Natural killer cell treated with Interleukin-12 subunit alpha and Interleukin-12 subunit beta and Interleukin-15 and Interleukin-18, amount 100 ng/mL, for 72 hours (primary cell): ENCODE results near the gene JAKMIP2. TPM values are rescaled to one million over a fixed set of nuclear protein-coding genes. Genes with fewer than 3 reads are reported as not detected.
"Not testable (repeated sequence)": the region's sequence is repeated elsewhere in the genome, so short reads cannot be mapped to it uniquely, and the experiment has no call there.

Source experiments
- ATAC-seq, 2 donors: fragments of 150-1000 bp; cut with Tn5 transposase in 1 of 2; sonication (Bioruptor Pico), chemical (Tn5 transposase) in 1 of 2; 2 replicates each; pipeline ENCODE4 v1.10.0; 2021
- DNase-seq: peaks from one replicate; pipeline ENCODE4 v3.0.0; 2022; ENCODE audit warnings: low spot score
- H3K27ac Mint-ChIP-seq, 2 donors: 1 replicate in 1 of 2; 2 replicates in 1 of 2; pipeline ENCODE4 v1.8.0; 2022; ENCODE audit warnings: mixed read lengths in 2 of 2, mild to moderate bottlenecking in 1 of 2, moderate library complexity in 1 of 2
- H3K27me3 Mint-ChIP-seq, 2 donors: 1 replicate in 1 of 2; 2 replicates in 1 of 2; pipeline ENCODE4 v1.8.0; 2022; ENCODE audit warnings: mixed read lengths in 2 of 2
- H3K36me3 Mint-ChIP-seq: one replicate; pipeline ENCODE4 v1.8.0; 2022; ENCODE audit warnings: mixed read lengths
- H3K4me1 Mint-ChIP-seq, 2 donors: 1 replicate in 1 of 2; 2 replicates in 1 of 2; pipeline ENCODE4 v1.8.0; 2022; ENCODE audit warnings: low read depth in 2 of 2, mixed read lengths in 2 of 2, mild to moderate bottlenecking in 1 of 2
- H3K4me3 Mint-ChIP-seq: one replicate; pipeline ENCODE4 v1.8.0; 2022; ENCODE audit warnings: mixed read lengths
- H3K9me3 Mint-ChIP-seq: 2 replicates; pipeline ENCODE4 v1.8.0; 2022; ENCODE audit warnings: mixed read lengths
- total RNA-seq, 2 donors: library from RNA; stranded (reverse); gene quantifications; one replicate each; pipeline ENCODE4 v1.2.3, GENCODE V29; 2022

Gene JAKMIP2
- total RNA-seq, 2 donors from 2014 or later, result 5.5 to 6.8 TPM

DNA sequence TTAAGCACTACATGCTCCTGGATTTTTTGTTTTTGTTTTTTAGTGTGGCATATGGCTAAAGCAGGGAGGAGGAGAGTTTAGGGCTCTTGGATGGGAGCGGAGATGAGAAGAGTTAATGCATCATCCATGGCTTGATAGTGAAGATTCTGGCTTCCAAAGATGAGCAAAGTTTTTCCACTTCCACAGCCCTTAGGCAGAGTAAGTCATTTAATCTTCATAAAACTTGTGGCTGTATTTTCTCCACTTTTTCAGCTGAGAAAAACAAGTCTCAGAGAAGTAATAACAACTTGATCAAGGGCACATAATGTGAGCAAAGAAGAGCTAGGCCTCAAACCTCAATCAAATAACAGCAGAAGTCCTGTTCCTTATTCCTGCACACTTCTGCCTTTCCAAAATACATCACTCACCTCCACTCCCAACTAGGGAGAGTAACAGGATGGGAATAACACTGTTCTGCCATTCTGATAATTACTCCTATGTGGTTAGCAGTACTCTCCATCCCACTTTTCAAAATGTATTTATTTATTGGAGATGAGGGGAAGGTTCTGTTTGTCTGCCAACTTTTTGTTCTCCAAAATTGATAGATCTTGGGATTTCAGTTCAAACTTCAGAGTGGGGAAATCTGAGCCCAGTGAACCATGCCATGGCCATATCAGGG lies 218.9 kb downstream of the JAKMIP2 start:
- Mint-ChIP-seq H3K27ac (no peak overlapping the region), H3K4me1 (no peaks in the 10 kb centered on the region), H3K27me3 (peaks cover 3 to 18% of the 10 kb centered on the region in 2 donors), H3K4me3 (no peak overlapping the region), H3K36me3 (no peaks in the 10 kb centered on the region), H3K9me3 (no peaks in the 10 kb centered on the region)
- DNase-seq, result no peak
- ATAC-seq, result no peak

DNA sequence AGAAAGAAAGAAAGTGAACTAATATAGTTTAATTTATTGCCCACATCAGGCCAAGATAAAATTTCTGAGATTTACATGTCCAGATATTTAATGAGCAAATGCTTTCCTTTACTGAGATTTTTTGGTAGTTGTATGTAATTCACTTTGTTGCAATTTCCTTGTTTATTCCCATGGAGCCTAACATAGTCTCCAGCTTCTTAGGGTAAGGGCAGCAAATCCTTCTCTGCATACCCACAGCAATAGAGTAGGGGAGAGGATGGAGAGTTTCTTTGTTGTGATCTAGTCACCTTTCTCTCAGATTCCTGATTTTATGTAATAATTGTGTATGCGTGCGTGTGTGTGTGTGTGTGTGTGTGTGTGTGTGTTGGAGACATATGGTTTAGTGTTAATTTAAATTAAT lies 221.1 kb downstream of the JAKMIP2 start:
- no peak for ATAC-seq
- Mint-ChIP-seq H3K4me3 (no peak overlapping the region), H3K27ac (no peak overlapping the region), H3K4me1 (no peaks in the 10 kb centered on the region), H3K27me3 (peaks cover 3 to 25% of the 10 kb centered on the region in 2 donors), H3K36me3 (no peaks in the 10 kb centered on the region), H3K9me3 (no peaks in the 10 kb centered on the region)
- no peak for DNase-seq

- ATAC-seq (no peak), DNase-seq (no peak)
- H3K4me3 Mint-ChIP-seq, result no peak overlapping the region
- H3K27ac Mint-ChIP-seq, result no peak overlapping the region
- no peaks in the 10 kb centered on the region for H3K4me1 Mint-ChIP-seq
- peaks cover 3 to 25% of the 10 kb centered on the region in 2 donors for H3K27me3 Mint-ChIP-seq
- no peaks in the 10 kb centered on the region for H3K36me3 Mint-ChIP-seq
- no peaks in the 10 kb centered on the region for H3K9me3 Mint-ChIP-seq
Measured at GRCh38 chr5:147560718-147561331, 221.7 kb downstream of the JAKMIP2 start.

DNA sequence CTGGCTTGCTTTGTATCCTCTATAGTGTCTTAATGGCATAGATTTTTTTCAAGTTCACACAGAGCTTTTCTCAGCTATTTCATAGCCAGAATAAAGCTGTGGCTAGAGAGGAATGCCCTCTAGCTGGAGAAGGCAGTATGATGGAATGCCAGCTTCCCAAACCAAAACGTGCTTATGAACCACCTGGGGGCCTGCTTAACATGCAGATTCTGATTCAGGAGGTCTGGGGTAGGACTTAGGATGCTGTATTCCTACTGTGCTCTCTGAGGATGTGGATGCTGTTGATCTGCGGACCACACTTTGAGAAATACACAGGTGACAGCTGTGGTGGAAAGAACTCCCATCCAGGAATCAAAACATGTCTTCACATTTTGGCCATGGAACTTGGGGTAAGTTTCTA lies 222.8 kb downstream of the JAKMIP2 start:
- Mint-ChIP-seq H3K4me3 (no peak overlapping the region), H3K9me3 (no peaks in the 10 kb centered on the region), H3K4me1 (no peaks in the 10 kb centered on the region), H3K27ac (no peak overlapping the region), H3K27me3 (peaks cover 6 to 31% of the 10 kb centered on the region in 2 donors), H3K36me3 (no peaks in the 10 kb centered on the region)
- no peak for DNase-seq
- ATAC-seq, result no peak

DNA sequence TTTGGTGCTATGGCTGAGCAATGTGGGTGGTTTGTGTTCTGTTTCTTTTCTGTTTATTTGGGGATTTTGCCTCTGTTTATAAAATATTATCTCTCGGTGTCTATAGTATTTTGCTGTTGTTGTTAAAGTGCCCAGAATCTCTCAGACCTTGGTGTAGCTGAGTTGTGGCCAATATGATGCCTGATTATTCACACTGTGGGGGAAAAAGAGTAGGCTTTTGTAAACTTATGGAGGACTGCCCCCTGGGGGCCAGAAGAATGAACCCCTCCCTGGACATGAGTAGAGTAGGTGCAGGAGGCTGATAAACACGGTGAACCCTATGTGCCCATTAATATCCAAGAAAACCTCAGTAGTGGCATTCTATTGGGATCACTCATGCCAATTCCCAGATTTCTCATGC lies 223.7 kb downstream of the JAKMIP2 start:
- Mint-ChIP-seq H3K27me3 (peaks cover 6 to 36% of the 10 kb centered on the region in 2 donors), H3K27ac (no peak overlapping the region), H3K9me3 (no peaks in the 10 kb centered on the region), H3K4me3 (no peak overlapping the region), H3K4me1 (no peaks in the 10 kb centered on the region), H3K36me3 (no peaks in the 10 kb centered on the region)
- ATAC-seq, result no peak
- no peak for DNase-seq

GRCh38 chr5:147557876-147558745 lies 224.4 kb downstream of the JAKMIP2 start:
- DNase-seq (no peak), ATAC-seq (no peak)
- Mint-ChIP-seq H3K4me1 (no peaks in the 10 kb centered on the region), H3K9me3 (no peaks in the 10 kb centered on the region), H3K27me3 (peaks cover 6 to 40% of the 10 kb centered on the region in 2 donors), H3K4me3 (no peak overlapping the region), H3K36me3 (no peaks in the 10 kb centered on the region), H3K27ac (no peak overlapping the region)

GRCh38 chr5:147555176-147555575 lies 227.4 kb downstream of the JAKMIP2 start:
- no peaks in the 10 kb centered on the region for H3K9me3 Mint-ChIP-seq
- ATAC-seq, result no peak
- no peak overlapping the region for H3K4me3 Mint-ChIP-seq

GRCh38 chr5:147554261-147554817 lies 228.2 kb downstream of the JAKMIP2 start:
- DNase-seq (no peak), ATAC-seq (no peak)
- H3K4me3 Mint-ChIP-seq, result no peak overlapping the region
- H3K27me3 Mint-ChIP-seq, result peaks cover 7 to 47% of the 10 kb centered on the region in 2 donors
- H3K36me3 Mint-ChIP-seq, result no peaks in the 10 kb centered on the region
- no peaks in the 10 kb centered on the region for H3K4me1 Mint-ChIP-seq
- no peak overlapping the region for H3K27ac Mint-ChIP-seq
- H3K9me3 Mint-ChIP-seq, result no peaks in the 10 kb centered on the region

More at GRCh38 chr5:147555176-147555575, 227.4 kb downstream of the JAKMIP2 start:
- no peaks in the 10 kb centered on the region for H3K36me3 Mint-ChIP-seq
- DNase-seq, result no peak
- no peak overlapping the region for H3K27ac Mint-ChIP-seq
- peaks cover 3 to 39% of the 10 kb centered on the region in 2 donors for H3K27me3 Mint-ChIP-seq
- no peaks in the 10 kb centered on the region for H3K4me1 Mint-ChIP-seq

DNA sequence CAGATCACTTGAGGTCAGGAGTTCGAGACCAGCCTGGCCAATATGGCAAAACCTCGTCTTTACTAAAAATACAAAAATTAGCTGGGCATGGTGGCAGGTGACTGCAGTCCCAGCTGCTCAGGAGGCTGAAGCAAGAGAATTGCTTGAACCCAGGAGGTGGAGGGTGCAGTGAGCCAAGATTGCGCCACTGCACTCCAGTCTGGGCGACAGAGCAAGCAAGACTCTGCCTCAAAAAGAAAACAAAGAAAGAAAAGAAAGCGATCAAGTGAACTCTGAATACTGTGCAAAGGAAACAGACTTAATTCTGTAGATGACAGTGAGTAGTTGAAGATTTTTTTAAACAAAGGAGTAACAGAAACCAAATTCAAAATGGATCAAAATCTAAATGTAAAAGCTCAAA lies 228.7 kb downstream of the JAKMIP2 start:
- H3K9me3 Mint-ChIP-seq, H3K36me3 Mint-ChIP-seq, H3K4me1 Mint-ChIP-seq, ATAC-seq, H3K27ac Mint-ChIP-seq, H3K4me3 Mint-ChIP-seq, DNase-seq: not testable (repeated sequence)
- peaks cover 7 to 47% of the 10 kb centered on the region in 2 donors for H3K27me3 Mint-ChIP-seq

DNA sequence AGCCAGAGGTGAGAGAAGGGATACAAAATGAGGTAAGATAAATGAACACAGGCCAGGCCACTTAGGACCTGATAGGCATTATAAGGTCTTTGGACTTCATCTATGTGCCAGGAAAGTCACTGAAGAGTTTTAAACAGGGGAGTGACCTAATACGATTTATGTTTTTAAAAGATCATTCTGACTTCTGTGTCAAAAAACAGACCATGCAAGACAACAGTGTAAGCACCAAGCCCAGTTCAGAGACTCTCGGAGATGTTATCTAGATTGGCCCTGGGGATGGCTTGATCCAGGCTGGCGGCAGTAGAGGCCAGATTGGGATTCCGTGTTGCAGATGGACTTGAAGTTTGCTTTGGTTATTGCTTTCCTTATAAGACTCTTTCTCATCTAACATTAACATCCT lies 229.6 kb downstream of the JAKMIP2 start:
- no peak for DNase-seq
- Mint-ChIP-seq H3K27me3 (peaks cover 7 to 47% of the 10 kb centered on the region in 2 donors), H3K4me3 (no peak overlapping the region), H3K36me3 (no peaks in the 10 kb centered on the region), H3K9me3 (no peaks in the 10 kb centered on the region), H3K27ac (no peak overlapping the region), H3K4me1 (no peaks in the 10 kb centered on the region)
- no peak for ATAC-seq

DNA sequence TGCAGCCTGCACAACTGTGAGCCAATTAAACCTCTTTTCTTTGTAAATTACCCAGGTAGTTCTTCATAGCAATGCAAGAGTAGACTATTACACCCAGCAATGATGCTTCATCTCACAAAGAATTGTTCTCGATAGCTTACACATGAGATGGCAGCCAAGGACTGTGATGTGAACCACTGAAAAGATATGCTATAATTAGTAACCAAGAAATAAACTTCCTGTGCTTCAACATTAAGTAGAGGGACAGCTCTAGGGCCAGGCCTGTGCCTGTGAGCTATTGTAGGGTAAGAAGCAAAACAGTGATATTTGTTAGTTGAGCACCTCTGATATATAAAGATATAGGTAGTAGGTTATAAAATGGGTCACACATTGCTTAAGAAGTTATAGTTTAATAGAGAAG lies 230.9 kb downstream of the JAKMIP2 start:
- Mint-ChIP-seq H3K9me3 (no peaks in the 10 kb centered on the region), H3K27me3 (peaks cover 7 to 46% of the 10 kb centered on the region in 2 donors), H3K4me1 (no peaks in the 10 kb centered on the region), H3K36me3 (no peaks in the 10 kb centered on the region), H3K27ac (no peak overlapping the region), H3K4me3 (no peak overlapping the region)
- DNase-seq, result no peak
- ATAC-seq, result no peak

GRCh38 chr5:147547730-147548129 lies 234.8 kb downstream of the JAKMIP2 start:
- no peak overlapping the region for H3K27ac Mint-ChIP-seq
- no peaks in the 10 kb centered on the region for H3K4me1 Mint-ChIP-seq
- H3K9me3 Mint-ChIP-seq, result no peaks in the 10 kb centered on the region
- peaks cover 9 to 44% of the 10 kb centered on the region in 2 donors for H3K27me3 Mint-ChIP-seq
- H3K4me3 Mint-ChIP-seq, result no peak overlapping the region
- no peaks in the 10 kb centered on the region for H3K36me3 Mint-ChIP-seq
- no peak for ATAC-seq
- DNase-seq, result no peak

GRCh38 chr5:147544556-147544955 lies 238.0 kb downstream of the JAKMIP2 start:
- Mint-ChIP-seq H3K4me3 (no peak overlapping the region), H3K27me3 (peaks cover 10 to 38% of the 10 kb centered on the region in 2 donors), H3K27ac (no peak overlapping the region), H3K9me3 (no peaks in the 10 kb centered on the region), H3K4me1 (no peaks in the 10 kb centered on the region), H3K36me3 (no peaks in the 10 kb centered on the region)
- DNase-seq (no peak), ATAC-seq (no peak)

DNA sequence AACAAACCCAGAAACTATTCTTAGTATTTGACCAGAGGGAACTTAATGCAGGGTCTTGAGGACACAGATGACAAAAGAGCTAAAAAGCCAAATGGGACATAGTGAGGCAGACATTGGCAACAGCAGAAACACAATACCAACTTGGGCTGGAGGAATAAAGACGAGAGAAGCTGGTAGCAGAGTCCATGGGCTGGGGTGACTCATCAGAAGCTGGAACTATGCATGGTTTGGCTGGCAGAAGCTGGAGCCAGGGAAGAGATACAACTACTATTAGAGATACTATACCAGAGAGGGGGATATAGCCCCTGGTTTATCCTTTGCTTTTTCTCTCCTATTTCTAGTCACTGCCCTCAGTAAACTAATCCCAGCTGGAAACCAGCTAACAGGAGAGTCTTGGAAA lies 243.5 kb downstream of the JAKMIP2 start:
- ATAC-seq, result no peak
- Mint-ChIP-seq H3K27ac (no peak overlapping the region), H3K9me3 (peaks cover 3% of the 10 kb centered on the region), H3K4me3 (no peak overlapping the region), H3K4me1 (no peaks in the 10 kb centered on the region), H3K36me3 (no peaks in the 10 kb centered on the region), H3K27me3 (peaks cover 15 to 23% of the 10 kb centered on the region in 2 donors)
- no peak for DNase-seq
